NCI-H146 treated with DMSO at 0.1 percent for 48 hours (cell line): ENCODE data around the gene GHDC.
"Not testable (repeated sequence)": the region's sequence is repeated elsewhere in the genome, so short reads cannot be mapped to it uniquely, and the experiment has no call there.

ENCODE experiments used
- DNase-seq: peaks from one replicate; lab custom pipeline; 2025; ENCODE audit not compliant: unreplicated experiment; lab: John Stamatoyannopoulos, UW

The GHDC gene

GRCh38 chr17:42193969-42194899 is at the start of gene GHDC:
Gene GHDC, minus strand, starts transcription at chr17:42194494. Its CDS starts 913 bp downstream, at chr17:42193581.
- DNase-seq, result peak; percentile 76

DNA sequence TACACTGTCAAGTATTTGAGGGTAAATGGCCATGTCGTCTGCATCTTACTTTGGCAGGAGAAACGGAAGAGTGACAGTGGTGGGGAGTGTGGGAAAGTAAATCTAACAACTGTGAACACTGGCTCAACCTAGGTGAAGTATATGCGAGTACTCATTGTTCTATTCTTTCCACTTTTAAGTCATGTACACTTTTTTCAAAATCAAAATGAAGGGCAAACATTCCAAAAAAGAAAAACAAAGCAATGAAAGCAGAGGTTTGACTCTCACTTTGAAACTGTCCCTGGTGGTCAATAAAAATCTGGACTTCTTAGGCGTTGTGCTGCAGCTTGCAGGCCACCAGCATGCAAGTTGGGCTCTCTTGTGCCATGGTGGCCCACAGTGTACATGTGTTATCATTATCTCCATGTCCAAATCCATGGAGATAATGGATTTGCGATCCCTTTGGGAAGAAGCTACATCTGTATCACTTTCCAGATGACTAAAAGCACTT is 49.2 kb upstream of the GHDC start:
- DNase-seq, result no peak

- DNase-seq, result no peak
Measured at GRCh38 chr17:42241871-42242270, 47.6 kb upstream of the GHDC start.

- DNase-seq, result not testable (repeated sequence)
Measured at GRCh38 chr17:42240863-42241262, 46.6 kb upstream of the GHDC start.

DNA sequence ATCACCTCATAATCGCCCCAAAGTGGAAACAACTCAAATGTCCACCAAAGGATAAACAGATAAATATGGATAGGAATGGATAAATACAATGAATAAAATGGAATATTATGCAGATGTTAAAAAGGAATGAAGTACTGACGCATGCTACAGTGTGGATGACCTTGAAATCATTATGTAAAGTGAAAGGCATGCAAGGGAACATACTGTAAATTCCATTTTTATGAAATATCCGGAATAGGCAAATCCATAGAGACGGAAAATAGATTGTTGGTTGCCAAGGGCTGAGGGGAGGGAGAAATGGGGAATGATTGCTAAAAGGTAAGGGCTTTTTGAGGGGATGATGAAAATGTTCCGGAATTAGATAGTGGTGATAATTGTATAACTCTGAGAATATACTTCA is 45.9 kb upstream of the GHDC start:
- no peak for DNase-seq

DNA sequence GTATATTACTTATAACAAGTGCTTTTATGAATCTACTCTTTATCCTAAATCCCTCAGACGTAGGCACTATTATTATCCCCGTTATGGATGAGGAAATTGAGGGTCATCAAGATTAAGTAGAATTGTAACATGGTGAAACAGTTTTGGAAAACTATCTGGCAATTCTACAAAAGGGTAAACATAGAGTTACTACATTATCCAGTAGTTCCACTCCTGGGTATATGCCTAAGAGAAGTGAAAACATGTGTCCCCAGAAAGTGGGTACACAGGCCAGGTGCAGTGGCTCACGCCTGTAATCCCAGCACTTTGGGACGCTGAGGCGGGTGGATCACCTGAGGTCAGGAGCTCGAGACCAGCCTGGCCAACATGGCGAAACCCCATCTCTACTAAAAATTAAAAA is 45.3 kb upstream of the GHDC start:
- DNase-seq, result not testable (repeated sequence)

GRCh38 chr17:42236760-42237159 is 42.5 kb upstream of the GHDC start:
- no peak for DNase-seq

- no peak for DNase-seq
Measured at GRCh38 chr17:42233994-42234393, 39.7 kb upstream of the GHDC start.

DNA sequence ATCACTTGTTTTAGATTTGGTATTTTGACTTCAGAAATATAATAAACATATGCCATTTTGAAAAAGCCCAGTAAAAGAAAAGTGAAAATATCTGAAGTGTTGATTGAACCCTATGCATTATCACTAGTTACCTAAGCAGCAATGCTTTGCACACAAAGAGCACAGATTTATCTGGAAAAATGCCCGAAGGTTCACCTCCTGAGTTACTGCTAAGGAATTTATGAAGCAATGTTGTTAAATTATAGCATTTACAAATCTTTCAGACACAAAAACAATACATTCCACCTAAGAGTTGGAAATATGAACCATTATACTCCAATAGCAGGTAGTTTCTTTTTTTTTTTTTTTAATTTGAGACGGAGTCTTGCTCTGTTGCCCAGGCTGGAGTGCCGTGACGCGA is 38.9 kb upstream of the GHDC start:
- no peak for DNase-seq

- DNase-seq, result peak; percentile 9
Measured at GRCh38 chr17:42230225-42230624, 35.9 kb upstream of the GHDC start.

- DNase-seq, result no peak
Measured at GRCh38 chr17:42227849-42228700, 33.8 kb upstream of the GHDC start.

DNA sequence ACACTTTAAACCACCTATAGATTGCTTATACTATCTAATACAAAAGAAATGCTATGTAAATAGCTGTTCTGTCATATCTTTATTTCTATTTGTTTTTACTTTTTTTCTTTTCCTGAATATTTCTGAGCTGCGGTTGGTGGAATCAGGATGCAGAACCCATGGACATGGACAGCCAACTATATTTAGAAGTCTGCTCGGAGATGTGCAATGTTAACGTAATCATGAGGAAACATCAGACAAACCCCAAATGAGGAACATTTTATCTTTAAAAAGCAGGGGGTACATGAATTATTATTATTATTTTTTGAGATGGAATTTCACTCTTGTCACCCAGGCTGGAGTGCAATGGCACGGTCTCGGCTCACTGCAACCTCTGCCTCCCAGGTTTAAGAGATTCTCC is 31.4 kb upstream of the GHDC start:
- no peak for DNase-seq

GRCh38 chr17:42224651-42225050 is 30.4 kb upstream of the GHDC start:
- no peak for DNase-seq

GRCh38 chr17:42221886-42222745 is 27.8 kb upstream of the GHDC start:
- no peak for DNase-seq

GRCh38 chr17:42219280-42219679 is 25.0 kb upstream of the GHDC start:
- not testable (repeated sequence) for DNase-seq

DNA sequence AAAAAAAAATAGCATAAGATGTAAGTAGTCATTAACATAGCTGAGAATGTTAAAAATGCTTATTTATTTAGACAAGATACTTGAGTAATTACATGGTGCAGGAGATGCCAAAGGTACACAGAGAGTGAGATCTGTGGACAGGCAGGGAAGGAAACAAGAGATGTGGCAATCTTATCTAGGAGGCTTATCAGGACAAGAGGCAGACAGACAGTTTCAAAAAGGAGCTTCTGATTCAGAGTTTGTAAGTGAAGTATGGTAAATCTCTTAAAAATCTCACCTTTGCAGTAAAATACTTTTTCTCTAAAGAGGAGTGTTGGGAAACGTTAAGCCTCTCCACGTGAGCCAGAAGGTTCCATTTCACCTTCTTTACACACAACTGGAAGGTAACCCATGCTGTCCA is 19.9 kb upstream of the GHDC start:
- no peak for DNase-seq

GRCh38 chr17:42212382-42212781 is 18.1 kb upstream of the GHDC start:
- DNase-seq, result no peak

- DNase-seq, result not testable (repeated sequence)
Measured at GRCh38 chr17:42211921-42212341, 17.6 kb upstream of the GHDC start.

DNA sequence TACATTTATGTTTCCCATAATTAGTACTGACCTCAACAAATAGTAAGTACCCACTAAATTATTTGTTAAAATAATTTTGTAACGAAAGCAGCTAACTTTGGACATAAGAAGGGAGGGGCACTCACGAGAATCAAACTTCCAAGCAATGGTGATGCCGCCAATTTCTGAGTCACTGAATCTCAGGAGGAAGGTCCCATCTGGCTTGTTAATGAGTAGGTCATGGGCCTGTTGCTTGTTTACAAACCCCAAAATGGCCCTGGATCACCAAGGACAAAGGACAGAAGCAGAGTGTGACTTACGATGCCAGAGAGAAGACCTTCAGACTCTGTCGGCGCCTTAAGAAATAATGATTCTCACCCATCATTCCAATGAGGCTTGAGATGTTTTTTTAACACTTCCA is 15.8 kb upstream of the GHDC start:
- DNase-seq, result no peak

DNA sequence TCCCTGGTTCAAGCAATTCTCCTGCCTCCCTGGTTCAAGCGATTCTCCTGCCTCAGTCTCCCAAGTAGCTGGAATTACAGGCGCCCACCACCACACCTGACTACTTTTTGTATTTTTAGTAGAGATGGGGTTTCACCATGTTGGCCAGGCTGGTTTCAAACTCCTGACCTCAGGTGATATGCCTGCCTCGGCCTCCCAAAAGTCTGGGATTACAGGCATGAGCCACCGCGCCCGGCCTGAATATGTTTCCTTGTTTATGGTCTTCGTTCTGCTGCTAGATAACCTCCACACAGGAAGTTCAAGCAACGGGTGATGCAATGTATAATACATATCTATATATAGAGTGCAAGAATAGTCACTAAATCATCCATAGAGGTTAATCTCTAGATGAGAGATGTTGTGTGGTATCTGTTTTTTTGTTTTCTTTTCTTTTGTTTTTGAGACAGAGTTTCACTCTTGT is 11.9 kb upstream of the GHDC start:
- not testable (repeated sequence) for DNase-seq

DNA sequence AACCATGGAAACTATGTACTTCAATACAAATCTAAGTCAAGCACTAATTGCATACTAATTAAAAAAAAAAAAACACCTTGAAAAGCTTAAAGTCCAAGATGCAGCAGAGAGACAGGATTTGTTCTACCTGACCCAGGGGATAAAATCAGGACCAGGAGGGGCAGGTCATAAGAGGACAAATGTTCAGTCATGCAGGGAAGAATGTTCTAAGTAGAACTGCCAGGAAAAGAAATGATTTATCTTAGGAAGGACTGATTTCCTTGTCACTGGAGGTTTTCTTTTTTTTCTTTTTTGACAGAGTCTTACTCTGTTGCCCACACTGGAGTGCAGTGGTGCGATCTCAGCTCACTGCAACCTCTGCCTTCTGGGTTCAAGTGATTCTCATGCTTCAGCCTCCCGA is 9.1 kb upstream of the GHDC start:
- no peak for DNase-seq
